Erythroblast (primary cell): ENCODE data around the gene EFHD1.

Experiments used
- GATA1 ChIP-seq: IDR thresholded peaks from 2 replicates; pipeline ENCODE4 v1.6.1; 2011; ENCODE audit warnings: low read depth, mild to moderate bottlenecking, control low read depth, low read length, moderate library complexity
- POLR2A ChIP-seq: IDR thresholded peaks from 2 replicates; pipeline ENCODE4 v1.6.1; 2011; ENCODE audit warnings: mild to moderate bottlenecking, low read length

DNA sequence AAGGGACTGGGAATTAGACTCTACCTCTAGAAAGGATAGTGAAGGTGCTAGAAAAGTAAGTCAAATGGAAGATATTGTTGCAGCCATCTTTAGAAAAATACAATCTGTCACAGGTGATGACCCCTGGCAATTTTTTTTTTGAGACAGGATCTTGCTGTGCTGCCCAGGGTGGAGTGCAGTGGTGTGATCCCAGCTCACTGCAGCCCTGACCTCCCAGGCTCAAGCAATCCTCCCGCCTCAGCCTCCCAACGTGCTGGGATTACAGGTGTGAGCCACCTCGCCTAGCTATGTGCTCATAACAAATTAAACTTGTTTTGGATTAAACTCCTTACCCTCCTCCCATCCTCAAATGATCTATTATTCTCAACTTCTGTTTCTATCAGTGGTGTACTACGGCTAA lies 59.9 kb downstream of the EFHD1 start:
- TF ChIP-seq POLR2A (no peak), GATA1 (no peak)
